ENCODE measurements around the gene CHD2.

GRCh38 chr15:93019090-93019489 is 119.0 kb downstream of the CHD2 start:
- no peak for TF ChIP-seq POLR2AphosphoS5 (IDR thresholded peaks at IDR 0.05)
- no peak for TF ChIP-seq CTCF (IDR thresholded peaks at IDR 0.05)
